Liver (tissue), 9 donors: Measurements from ENCODE around the gene NECTIN1. TPM values are rescaled to one million over a fixed set of nuclear protein-coding genes. Genes with fewer than 3 reads are reported as not detected.

Source experiments
- DNase-seq: peaks from one replicate; pipeline ENCODE4 v3.0.0-alpha.2; 2017; ENCODE audit warnings: low spot score
- H3K27ac ChIP-seq, 2 donors: one replicate each; pipeline ENCODE4 v1.7.0; 2013; ENCODE audit warnings: inconsistent platforms in 2 of 2, low read length in 2 of 2, control low read depth in 1 of 2, low read depth in 1 of 2, mild to moderate bottlenecking in 1 of 2
- H3K27me3 ChIP-seq, 4 donors: one replicate each; pipeline versions ENCODE4 v1.6.1 to v1.7.0; 2013; ENCODE audit warnings: low read length in 3 of 4, inconsistent platforms in 1 of 4, mild to moderate bottlenecking in 1 of 4, moderate library complexity in 1 of 4; ENCODE audit not compliant: control insufficient read depth in 4 of 4, insufficient read depth in 4 of 4
- H3K36me3 ChIP-seq, 4 donors: one replicate each; pipeline versions ENCODE4 v1.6.1 to v1.7.0; 2013; ENCODE audit warnings: low read length in 3 of 4, mild to moderate bottlenecking in 3 of 4, low read depth in 1 of 4, moderate library complexity in 1 of 4; ENCODE audit not compliant: control insufficient read depth in 4 of 4, insufficient read depth in 3 of 4
- H3K4me1 ChIP-seq, 4 donors: one replicate each; pipeline versions ENCODE4 v1.6.1 to v1.7.0; 2013; ENCODE audit warnings: low read length in 3 of 4, mild to moderate bottlenecking in 3 of 4, moderate library complexity in 1 of 4; ENCODE audit not compliant: control insufficient read depth in 4 of 4, insufficient read depth in 4 of 4
- H3K4me3 ChIP-seq, 3 donors: one replicate each; pipeline versions ENCODE4 v1.6.1 to v1.7.0; 2013; ENCODE audit warnings: low read length in 3 of 3, control low read depth in 1 of 3, low read depth in 1 of 3, mild to moderate bottlenecking in 1 of 3
- H3K9ac ChIP-seq, 2 donors: one replicate each; pipeline ENCODE4 v1.7.0; 2013; ENCODE audit warnings: low read length in 2 of 2, mild to moderate bottlenecking in 2 of 2, moderate library complexity in 2 of 2, control low read depth in 1 of 2, low read depth in 1 of 2
- H3K9me3 ChIP-seq, 4 donors: one replicate each; pipeline versions ENCODE4 v1.6.1 to v1.7.0; 2013; ENCODE audit warnings: low read length in 3 of 4; ENCODE audit not compliant: control insufficient read depth in 4 of 4
- CTCF ChIP-seq: fragments of 150-350 bp; IDR thresholded peaks from 2 replicates; pipeline ENCODE4 v1.5.1; 2017; ENCODE audit warnings: improper control_type of control experiment, low read depth, low read length; ENCODE audit not compliant: missing input control
- EGR1 ChIP-seq, 2 donors: IDR thresholded peaks; 2 replicates each; pipeline ENCODE4 v1.6.1; 2016 to 2018; ENCODE audit warnings: antibody characterized with exemption in 2 of 2, low read depth in 2 of 2
- FOXA1 ChIP-seq: IDR thresholded peaks from 2 replicates; pipeline ENCODE4 v1.6.1; 2016; ENCODE audit warnings: antibody characterized with exemption
- FOXA2 ChIP-seq: IDR thresholded peaks from 2 replicates; pipeline ENCODE4 v1.6.1; 2016; ENCODE audit warnings: antibody characterized with exemption
- GABPA ChIP-seq, 2 donors: IDR thresholded peaks in 1 of 2; conservative IDR thresholded peaks in 1 of 2; 2 replicates each; pipeline ENCODE4 v1.6.1; 2016; ENCODE audit warnings: antibody characterized with exemption in 2 of 2, mild to moderate bottlenecking in 1 of 2, moderate library complexity in 1 of 2
- HNF4A ChIP-seq, 2 donors: conservative IDR thresholded peaks; 2 replicates each; pipeline ENCODE4 v1.6.1; 2016; ENCODE audit warnings: antibody characterized with exemption in 2 of 2, mild to moderate bottlenecking in 2 of 2
- HNF4G ChIP-seq: IDR thresholded peaks from 2 replicates; pipeline ENCODE4 v1.6.1; 2016; ENCODE audit warnings: antibody characterized with exemption
- JUND ChIP-seq, 2 donors: IDR thresholded peaks; 2 replicates each; pipeline ENCODE4 v1.6.1; 2016; ENCODE audit warnings: antibody characterized with exemption in 2 of 2
- NR2F2 ChIP-seq: IDR thresholded peaks from 2 replicates; pipeline ENCODE4 v1.6.1; 2016; ENCODE audit warnings: antibody characterized with exemption
- RAD21 ChIP-seq, 2 donors: IDR thresholded peaks; 2 replicates each; pipeline ENCODE4 v1.6.1; 2016; ENCODE audit warnings: antibody characterized with exemption in 2 of 2, mild to moderate bottlenecking in 2 of 2
- RXRA ChIP-seq, 2 donors: IDR thresholded peaks; 2 replicates each; pipeline ENCODE4 v1.6.1; 2017 to 2018; ENCODE audit warnings: antibody characterized with exemption in 2 of 2, mild to moderate bottlenecking in 1 of 2
- SP1 ChIP-seq: IDR thresholded peaks from 2 replicates; pipeline ENCODE4 v1.6.1; 2018; ENCODE audit warnings: antibody characterized with exemption, mild to moderate bottlenecking
- TAF1 ChIP-seq: conservative IDR thresholded peaks from 2 replicates; pipeline ENCODE4 v1.6.1; 2016; ENCODE audit warnings: antibody characterized with exemption, mild to moderate bottlenecking
- YY1 ChIP-seq: IDR thresholded peaks from 2 replicates; pipeline ENCODE4 v1.6.1; 2016; ENCODE audit warnings: antibody characterized with exemption, mild to moderate bottlenecking
- WGBS: extraction: QIAGEN DNeasy Blood & Tissue Kit; methylation state at CpG from one replicate; pipeline ENCODE4 v1.1.7; 2013; 5-methylcytosine and 5-hydroxymethylcytosine counted together
- polyA plus RNA-seq, 2 donors: library from polyadenylated mRNA; stranded (reverse) in 1 of 2; unstranded in 1 of 2; fragments of 200-250 nt in 1 of 2; fragments of >200 nt in 1 of 2; fragmentation: Nextera tagmentation in 1 of 2; extraction: Ambion mirVana in 1 of 2; gene quantifications; one replicate each; pipeline versions ENCODE4 v1.2.1 to v1.2.3, GENCODE V29; 2013 to 2015
- total RNA-seq, 2 donors: library from RNA; depleted of rRNA; stranded (reverse); fragments of >200 nt; gene quantifications; one replicate each; pipeline ENCODE4 v1.2.3, GENCODE V29; 2014
- TF ChIP-seq, protein P1 (sequence below): IDR thresholded peaks from 2 replicates; pipeline ENCODE4 v1.6.1; 2016; ENCODE audit warnings: antibody characterized with exemption
- TF ChIP-seq, protein P2 (sequence below): IDR thresholded peaks from 2 replicates; pipeline ENCODE4 v1.6.1; 2016; ENCODE audit warnings: antibody characterized with exemption
- TF ChIP-seq, protein P3 (sequence below): IDR thresholded peaks from 2 replicates; pipeline ENCODE4 v1.6.1; 2016; ENCODE audit warnings: antibody characterized with exemption
- TF ChIP-seq, protein P4 (sequence below): IDR thresholded peaks from 2 replicates; pipeline ENCODE4 v1.6.1; 2016; ENCODE audit warnings: antibody characterized with exemption, mild to moderate bottlenecking
- donor health status: healthy.
- donor health status: healthy.
- donor health status: healthy.
- donor health status: healthy.
- donor health status: healthy.

NECTIN1 gene
- total and polyA plus RNA-seq, 4 donors = 0.69 to 7.7 (median 5.0) TPM

- TF ChIP-seq TAF1 (no peak), RXRA (IDR thresholded peaks at IDR 0.05) (no peak), YY1 (no peak), HNF4G (no peak)
Observed at GRCh38 chr11:119745776-119746535, 17.0 kb upstream of the NECTIN1 start (continued).

DNA sequence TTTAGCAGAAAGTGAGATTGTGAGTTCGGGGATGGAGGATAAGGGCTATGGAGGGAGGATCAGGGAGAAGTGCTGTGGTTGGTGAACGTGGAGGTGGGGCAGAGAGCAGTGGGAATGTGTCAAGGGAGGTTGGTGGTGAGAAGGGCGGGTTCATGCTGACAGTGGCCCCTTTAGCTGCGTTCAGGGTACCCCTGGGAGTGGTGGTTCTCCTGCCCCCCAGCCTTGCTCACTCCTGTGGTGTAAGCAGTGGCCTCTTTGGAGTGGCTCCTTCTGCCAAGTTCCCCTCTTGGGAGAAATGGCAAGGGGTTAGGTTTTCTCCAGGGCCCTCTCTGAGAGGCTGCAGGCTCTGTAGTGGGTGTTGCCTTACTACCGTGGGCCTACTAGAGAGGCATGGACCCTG is 16.1 kb upstream of the NECTIN1 start:
- Histone ChIP-seq H3K4me1 (peaks cover 0 to 3% (median 0%) of the 10 kb centered on the region in 4 donors), H3K36me3 (no peaks in the 10 kb centered on the region), H3K4me3 (no peak overlapping the region), H3K9me3 (no peaks in the 10 kb centered on the region), H3K27ac (no peak overlapping the region), H3K9ac (no peak overlapping the region), H3K27me3 (no peaks in the 10 kb centered on the region)
- TF ChIP-seq EGR1 (IDR thresholded peaks at IDR 0.05; ENCODE audit: low read depth in 2 of 2) (no peak), GABPA (IDR thresholded peaks at IDR 0.05 in 1 of 2, conservative IDR thresholded peaks at IDR 0.05 in 1 of 2) (no peak), HNF4A (conservative IDR thresholded peaks at IDR 0.05) (no peak), SP1 (no peak), TAF1 (no peak), CTCF (no peak), FOXA1 (no peak), FOXA2 (no peak), YY1 (no peak), NR2F2 (no peak), RAD21 (IDR thresholded peaks at IDR 0.05) (no peak), RXRA (IDR thresholded peaks at IDR 0.05) (no peak), HNF4G (no peak), JUND (IDR thresholded peaks at IDR 0.05) (no peak)
- TF ChIP-seq, protein P1, sequence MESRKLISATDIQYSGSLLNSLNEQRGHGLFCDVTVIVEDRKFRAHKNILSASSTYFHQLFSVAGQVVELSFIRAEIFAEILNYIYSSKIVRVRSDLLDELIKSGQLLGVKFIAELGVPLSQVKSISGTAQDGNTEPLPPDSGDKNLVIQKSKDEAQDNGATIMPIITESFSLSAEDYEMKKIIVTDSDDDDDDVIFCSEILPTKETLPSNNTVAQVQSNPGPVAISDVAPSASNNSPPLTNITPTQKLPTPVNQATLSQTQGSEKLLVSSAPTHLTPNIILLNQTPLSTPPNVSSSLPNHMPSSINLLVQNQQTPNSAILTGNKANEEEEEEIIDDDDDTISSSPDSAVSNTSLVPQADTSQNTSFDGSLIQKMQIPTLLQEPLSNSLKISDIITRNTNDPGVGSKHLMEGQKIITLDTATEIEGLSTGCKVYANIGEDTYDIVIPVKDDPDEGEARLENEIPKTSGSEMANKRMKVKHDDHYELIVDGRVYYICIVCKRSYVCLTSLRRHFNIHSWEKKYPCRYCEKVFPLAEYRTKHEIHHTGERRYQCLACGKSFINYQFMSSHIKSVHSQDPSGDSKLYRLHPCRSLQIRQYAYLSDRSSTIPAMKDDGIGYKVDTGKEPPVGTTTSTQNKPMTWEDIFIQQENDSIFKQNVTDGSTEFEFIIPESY = no peak
- TF ChIP-seq, protein P2, sequence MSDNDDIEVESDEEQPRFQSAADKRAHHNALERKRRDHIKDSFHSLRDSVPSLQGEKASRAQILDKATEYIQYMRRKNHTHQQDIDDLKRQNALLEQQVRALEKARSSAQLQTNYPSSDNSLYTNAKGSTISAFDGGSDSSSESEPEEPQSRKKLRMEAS = no peak
- TF ChIP-seq, protein P3, sequence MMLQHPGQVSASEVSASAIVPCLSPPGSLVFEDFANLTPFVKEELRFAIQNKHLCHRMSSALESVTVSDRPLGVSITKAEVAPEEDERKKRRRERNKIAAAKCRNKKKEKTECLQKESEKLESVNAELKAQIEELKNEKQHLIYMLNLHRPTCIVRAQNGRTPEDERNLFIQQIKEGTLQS = no peak
- TF ChIP-seq, protein P4, sequence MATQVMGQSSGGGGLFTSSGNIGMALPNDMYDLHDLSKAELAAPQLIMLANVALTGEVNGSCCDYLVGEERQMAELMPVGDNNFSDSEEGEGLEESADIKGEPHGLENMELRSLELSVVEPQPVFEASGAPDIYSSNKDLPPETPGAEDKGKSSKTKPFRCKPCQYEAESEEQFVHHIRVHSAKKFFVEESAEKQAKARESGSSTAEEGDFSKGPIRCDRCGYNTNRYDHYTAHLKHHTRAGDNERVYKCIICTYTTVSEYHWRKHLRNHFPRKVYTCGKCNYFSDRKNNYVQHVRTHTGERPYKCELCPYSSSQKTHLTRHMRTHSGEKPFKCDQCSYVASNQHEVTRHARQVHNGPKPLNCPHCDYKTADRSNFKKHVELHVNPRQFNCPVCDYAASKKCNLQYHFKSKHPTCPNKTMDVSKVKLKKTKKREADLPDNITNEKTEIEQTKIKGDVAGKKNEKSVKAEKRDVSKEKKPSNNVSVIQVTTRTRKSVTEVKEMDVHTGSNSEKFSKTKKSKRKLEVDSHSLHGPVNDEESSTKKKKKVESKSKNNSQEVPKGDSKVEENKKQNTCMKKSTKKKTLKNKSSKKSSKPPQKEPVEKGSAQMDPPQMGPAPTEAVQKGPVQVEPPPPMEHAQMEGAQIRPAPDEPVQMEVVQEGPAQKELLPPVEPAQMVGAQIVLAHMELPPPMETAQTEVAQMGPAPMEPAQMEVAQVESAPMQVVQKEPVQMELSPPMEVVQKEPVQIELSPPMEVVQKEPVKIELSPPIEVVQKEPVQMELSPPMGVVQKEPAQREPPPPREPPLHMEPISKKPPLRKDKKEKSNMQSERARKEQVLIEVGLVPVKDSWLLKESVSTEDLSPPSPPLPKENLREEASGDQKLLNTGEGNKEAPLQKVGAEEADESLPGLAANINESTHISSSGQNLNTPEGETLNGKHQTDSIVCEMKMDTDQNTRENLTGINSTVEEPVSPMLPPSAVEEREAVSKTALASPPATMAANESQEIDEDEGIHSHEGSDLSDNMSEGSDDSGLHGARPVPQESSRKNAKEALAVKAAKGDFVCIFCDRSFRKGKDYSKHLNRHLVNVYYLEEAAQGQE = no peak
- DNase-seq = no peak
- WGBS = 85% methylated on average over 5 of the region's 5 CpGs
